Right cardiac atrium (tissue), 5 donors: ENCODE results near the gene NOMO2. TPM values are rescaled to one million over a fixed set of nuclear protein-coding genes. Genes with fewer than 3 reads are reported as not detected.
"Not testable (repeated sequence)": the region's sequence is repeated elsewhere in the genome, so short reads cannot be mapped to it uniquely, and the experiment has no call there.

Experiments used
- ATAC-seq, 2 donors: fragments of 200-7000 bp; cut with Tn5 transposase; one replicate each; pipeline versions ENCODE4 v1.8.0 to v1.9.1; 2020; ENCODE audit warnings: moderate library complexity in 2 of 2, mild to moderate bottlenecking in 1 of 2
- DNase-seq, 3 donors: peaks; one replicate each; pipeline ENCODE4 v3.0.0-alpha.2; 2020
- H3K27ac ChIP-seq: one replicate; pipeline ENCODE4 v1.5.1; 2013; ENCODE audit warnings: mild to moderate bottlenecking, low read length, control low read depth, moderate library complexity
- H3K27me3 ChIP-seq: one replicate; pipeline ENCODE4 v1.6.1; 2013; ENCODE audit not compliant: control insufficient read depth, insufficient read depth
- H3K4me1 ChIP-seq: one replicate; pipeline ENCODE4 v1.6.1; 2013; ENCODE audit warnings: low read length; ENCODE audit not compliant: control insufficient read depth, insufficient read depth
- H3K4me3 ChIP-seq: one replicate; pipeline ENCODE4 v1.5.1; 2013; ENCODE audit warnings: low read length, control low read depth
- H3K9me3 ChIP-seq: one replicate; pipeline ENCODE4 v1.6.1; 2013; ENCODE audit warnings: low read length; ENCODE audit not compliant: control insufficient read depth
- WGBS: extraction: QIAGEN DNeasy Blood & Tissue Kit; methylation state at CpG from one replicate; pipeline ENCODE4 v1.1.7; 2013; 5-methylcytosine and 5-hydroxymethylcytosine counted together
- intact Hi-C, 4 donors: fragments of 100-400 bp; cut with DNase I; formaldehyde crosslinking; loops; one replicate each; pipeline versions ENCODE4 v1.11.0 to v1.14.0; 2022 to 2023
- long read RNA-seq, 4 donors: library from polyadenylated mRNA; unstranded; transcript quantifications; one replicate each; pipeline ENCODE4 v2.0.0, GENCODE V29; 2020 to 2021
- polyA plus RNA-seq: library from polyadenylated mRNA; stranded (reverse); fragments of 200-250 nt; gene quantifications from one replicate; pipeline ENCODE4 v1.2.3, GENCODE V29; 2013
- total RNA-seq, 4 donors: library from RNA; stranded (reverse); fragmentation: NEBNext Ultra II Directional; extraction: Animal tissue kit (Norgen Biotek cat#: 25700); gene quantifications; one replicate each; pipeline ENCODE4 v1.2.1, GENCODE V29; 2021
- donor health status: healthy with polysubstance abuse.
- donor health status: DM: no; HTN: yes; CAD: no.
- donor health status: DM: no; HTN: no; CAD: no.
- donor health status: DM: no; HTN: yes; CAD: no; lungs with severe emphysema.
- donor health status: DM: yes; HTN: yes; CAD: no.

Gene NOMO2, protein sequence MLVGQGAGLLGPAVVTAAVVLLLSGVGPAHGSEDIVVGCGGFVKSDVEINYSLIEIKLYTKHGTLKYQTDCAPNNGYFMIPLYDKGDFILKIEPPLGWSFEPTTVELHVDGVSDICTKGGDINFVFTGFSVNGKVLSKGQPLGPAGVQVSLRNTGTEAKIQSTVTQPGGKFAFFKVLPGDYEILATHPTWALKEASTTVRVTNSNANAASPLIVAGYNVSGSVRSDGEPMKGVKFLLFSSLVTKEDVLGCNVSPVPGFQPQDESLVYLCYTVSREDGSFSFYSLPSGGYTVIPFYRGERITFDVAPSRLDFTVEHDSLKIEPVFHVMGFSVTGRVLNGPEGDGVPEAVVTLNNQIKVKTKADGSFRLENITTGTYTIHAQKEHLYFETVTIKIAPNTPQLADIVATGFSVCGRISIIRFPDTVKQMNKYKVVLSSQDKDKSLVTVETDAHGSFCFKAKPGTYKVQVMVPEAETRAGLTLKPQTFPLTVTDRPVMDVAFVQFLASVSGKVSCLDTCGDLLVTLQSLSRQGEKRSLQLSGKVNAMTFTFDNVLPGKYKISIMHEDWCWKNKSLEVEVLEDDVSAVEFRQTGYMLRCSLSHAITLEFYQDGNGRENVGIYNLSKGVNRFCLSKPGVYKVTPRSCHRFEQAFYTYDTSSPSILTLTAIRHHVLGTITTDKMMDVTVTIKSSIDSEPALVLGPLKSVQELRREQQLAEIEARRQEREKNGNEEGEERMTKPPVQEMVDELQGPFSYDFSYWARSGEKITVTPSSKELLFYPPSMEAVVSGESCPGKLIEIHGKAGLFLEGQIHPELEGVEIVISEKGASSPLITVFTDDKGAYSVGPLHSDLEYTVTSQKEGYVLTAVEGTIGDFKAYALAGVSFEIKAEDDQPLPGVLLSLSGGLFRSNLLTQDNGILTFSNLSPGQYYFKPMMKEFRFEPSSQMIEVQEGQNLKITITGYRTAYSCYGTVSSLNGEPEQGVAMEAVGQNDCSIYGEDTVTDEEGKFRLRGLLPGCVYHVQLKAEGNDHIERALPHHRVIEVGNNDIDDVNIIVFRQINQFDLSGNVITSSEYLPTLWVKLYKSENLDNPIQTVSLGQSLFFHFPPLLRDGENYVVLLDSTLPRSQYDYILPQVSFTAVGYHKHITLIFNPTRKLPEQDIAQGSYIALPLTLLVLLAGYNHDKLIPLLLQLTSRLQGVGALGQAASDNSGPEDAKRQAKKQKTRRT
- 100 to 1,000 TPM; 127 to 292 (median 249) TPM for total RNA-seq
- 295 TPM for polyA plus RNA-seq
- long read RNA-seq, donor 1, full-length matches to known transcripts: 235 of 305 reads
- long read RNA-seq, donor 1, partial matches to known transcripts: 48 of 305 reads
- long read RNA-seq, donor 1, other reads (novel, unspliced or antisense): 22 of 305 reads
- long read RNA-seq, donor 2, full-length matches to known transcripts: 216 of 269 reads
- long read RNA-seq, donor 2, partial matches to known transcripts: 36 of 269 reads
- long read RNA-seq, donor 2, other reads (novel, unspliced or antisense): 17 of 269 reads
- long read RNA-seq, donor 3, full-length matches to known transcripts: 300 of 455 reads
- long read RNA-seq, donor 3, partial matches to known transcripts: 126 of 455 reads
- long read RNA-seq, donor 3, other reads (novel, unspliced or antisense): 29 of 455 reads
- long read RNA-seq, donor 4, full-length matches to known transcripts: 288 of 343 reads
- long read RNA-seq, donor 4, partial matches to known transcripts: 26 of 343 reads
- long read RNA-seq, donor 4, other reads (novel, unspliced or antisense): 29 of 343 reads

DNA sequence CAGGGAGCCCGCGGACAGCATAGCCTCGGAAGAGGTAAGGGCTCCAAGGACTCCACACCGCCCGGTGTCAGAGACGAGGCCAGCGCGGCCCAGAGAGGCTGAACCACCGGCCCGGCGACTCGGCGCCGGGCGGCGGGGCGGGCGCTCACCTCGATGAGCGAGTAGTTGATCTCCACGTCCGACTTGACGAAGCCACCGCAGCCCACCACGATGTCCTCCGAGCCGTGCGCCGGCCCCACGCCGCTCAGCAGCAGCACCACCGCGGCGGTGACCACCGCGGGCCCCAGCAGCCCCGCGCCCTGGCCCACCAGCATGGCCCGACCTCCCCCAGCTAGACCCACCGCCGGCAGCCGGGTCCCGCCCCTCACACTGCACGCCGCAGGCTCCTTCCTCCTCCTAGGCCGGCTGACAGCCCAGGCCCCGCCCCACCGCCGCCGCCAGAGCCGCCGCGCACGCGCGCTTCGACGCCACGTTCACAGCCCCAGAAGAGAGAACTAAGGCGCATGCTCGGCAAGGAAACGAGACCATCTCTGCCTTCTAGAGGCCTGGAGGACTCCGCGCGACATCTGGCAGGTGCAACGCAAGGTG lies at the start of gene NOMO2:
Gene NOMO2 (minus strand): TSS at position 371 of the 588 bp plus-strand sequence. CDS start 57 bp downstream, at position 314.
- ATAC-seq (peak; percentile 99 to 100), DNase-seq (peak; percentile 89 to 98 (median 97))
- H3K4me1 ChIP-seq, H3K9me3 ChIP-seq, H3K27ac ChIP-seq, intact Hi-C loops, H3K27me3 ChIP-seq: not testable (repeated sequence)
- peak within 1 kb of the TSS; percentile 62 for H3K4me3 ChIP-seq
- under 1% methylated on average over 40 of the region's 66 CpGs for WGBS

DNA sequence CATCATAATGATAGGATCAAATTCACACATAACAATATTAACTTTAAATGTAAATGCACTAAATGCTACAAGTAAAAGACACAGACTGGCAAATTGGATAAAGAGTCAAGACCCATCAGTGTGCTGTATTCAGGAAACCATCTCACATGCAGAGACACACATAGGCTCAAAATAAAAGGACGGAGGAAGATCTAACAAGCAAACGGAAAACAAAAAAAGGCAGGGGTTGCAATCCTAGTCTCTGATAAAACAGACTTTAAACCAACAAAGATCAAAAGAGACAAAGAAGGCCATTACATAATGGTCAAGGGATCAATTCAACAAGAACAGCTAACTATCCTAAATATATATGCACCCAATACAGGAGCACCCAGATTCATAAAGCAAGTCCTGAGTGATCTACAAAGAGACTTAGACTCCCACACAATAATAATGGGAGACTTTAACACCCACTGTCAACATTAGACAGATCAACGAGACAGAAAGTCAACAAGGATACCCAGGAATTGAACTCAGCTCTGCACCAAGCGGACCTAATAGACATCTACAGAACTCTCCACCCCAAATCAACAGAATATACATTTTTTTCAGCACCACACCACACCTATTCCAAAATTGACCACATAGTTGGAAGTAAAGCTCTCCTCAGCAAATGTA lies 48.4 kb upstream of the NOMO2 start:
- intact Hi-C loops, H3K27me3 ChIP-seq, ATAC-seq, H3K4me1 ChIP-seq, H3K4me3 ChIP-seq, H3K27ac ChIP-seq, DNase-seq, H3K9me3 ChIP-seq: not testable (repeated sequence)
- 78% methylated on average over 3 of the region's 4 CpGs for WGBS

DNA sequence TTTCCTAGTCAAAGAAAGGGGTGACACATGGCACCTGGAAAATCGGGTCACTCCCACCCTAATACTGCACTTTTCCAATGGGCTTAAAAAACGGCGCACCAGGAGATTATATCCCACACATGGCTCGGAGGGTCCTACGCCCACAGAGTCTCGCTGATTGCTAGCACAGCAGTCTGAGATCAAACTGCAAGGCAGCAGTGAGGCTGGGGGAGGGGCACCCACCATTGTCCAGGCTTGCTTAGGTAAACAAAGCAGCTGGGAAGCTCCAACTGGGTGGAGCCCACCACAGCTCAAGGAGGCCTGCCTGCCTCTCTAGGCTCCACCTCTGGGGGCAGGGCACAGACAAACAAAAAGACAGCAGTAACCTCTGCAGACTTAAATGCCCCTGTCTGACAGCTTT lies 46.4 kb upstream of the NOMO2 start:
- DNase-seq, intact Hi-C loops, H3K27me3 ChIP-seq, H3K27ac ChIP-seq, H3K4me1 ChIP-seq, ATAC-seq, H3K9me3 ChIP-seq, H3K4me3 ChIP-seq: not testable (repeated sequence)
- 90% methylated on average over 6 of the region's 6 CpGs for WGBS

DNA sequence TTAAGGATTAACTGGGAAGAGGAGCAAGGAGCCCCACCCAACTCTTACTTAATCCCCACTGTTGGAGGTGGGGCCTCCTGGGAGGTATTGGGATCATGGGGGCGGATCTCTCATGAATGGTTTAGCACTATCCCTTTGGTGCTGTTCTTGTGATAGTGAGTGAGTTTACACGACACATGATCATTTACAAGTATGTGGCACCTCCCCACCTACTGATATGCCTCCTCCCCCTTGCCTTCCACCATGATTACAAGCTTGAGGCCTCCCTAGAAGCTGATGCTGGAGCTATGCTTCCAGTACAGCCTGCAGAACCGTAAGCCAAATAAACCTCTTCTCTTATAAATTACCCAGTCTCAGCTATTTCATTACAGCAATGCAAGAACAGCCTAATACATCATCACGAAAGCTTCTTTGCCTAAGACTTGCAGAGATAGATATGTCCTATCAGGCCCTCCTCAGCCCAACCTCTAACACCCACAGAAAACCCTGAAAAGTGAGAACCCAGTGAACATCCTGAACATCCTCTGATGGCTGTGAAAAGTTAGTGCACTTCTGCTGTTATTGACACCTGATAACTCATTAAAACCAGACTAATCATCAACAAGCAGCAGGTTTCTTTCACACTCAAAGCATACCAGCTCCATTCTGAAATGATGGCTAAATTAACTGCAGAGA lies 41.8 kb upstream of the NOMO2 start:
- ATAC-seq, intact Hi-C loops, H3K27me3 ChIP-seq, H3K4me3 ChIP-seq, H3K27ac ChIP-seq, H3K4me1 ChIP-seq, DNase-seq, H3K9me3 ChIP-seq: not testable (repeated sequence)
- WGBS: 100% methylated on average over 1 of the region's 4 CpGs

DNA sequence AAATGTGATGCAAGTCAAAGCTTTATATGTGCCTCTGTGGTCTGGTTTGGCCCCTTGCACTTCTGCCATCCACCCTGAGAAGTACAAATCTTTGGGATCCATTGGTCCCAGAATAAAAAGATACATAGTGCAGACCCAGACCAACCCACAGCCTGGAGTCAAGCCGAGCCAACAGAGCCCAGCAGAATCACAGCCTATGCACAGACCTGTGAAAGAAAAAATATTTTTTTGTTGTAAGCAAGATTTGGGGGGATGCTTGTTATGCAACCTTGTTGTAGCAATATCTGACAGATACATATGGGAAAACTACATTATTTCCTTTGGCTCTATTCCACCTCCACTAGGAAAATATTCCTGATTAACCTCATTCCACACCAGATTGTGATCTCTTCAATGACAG lies 36.7 kb upstream of the NOMO2 start:
- 96% methylated on average over 1 of the region's 1 CpG for WGBS
- ATAC-seq, H3K9me3 ChIP-seq: not testable (repeated sequence)

DNA sequence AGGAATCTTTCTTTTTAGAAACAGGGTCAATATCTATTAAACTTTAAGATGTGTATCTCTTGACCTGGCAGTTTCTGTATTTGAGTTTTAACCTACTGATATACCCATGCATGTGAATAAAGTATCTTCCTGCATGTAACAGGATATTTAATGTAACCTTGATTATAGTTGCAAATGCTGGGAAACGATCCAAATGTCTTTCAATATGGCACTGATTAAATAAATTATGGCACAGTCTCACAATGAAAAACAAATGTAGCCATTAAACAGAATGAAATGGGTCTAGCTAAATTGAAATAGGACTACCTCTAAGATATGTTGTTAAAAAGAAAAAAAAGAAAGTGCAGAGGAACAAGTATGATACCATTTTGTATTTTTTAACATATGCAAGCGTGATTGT lies 35.8 kb upstream of the NOMO2 start:
- H3K4me1 ChIP-seq, H3K27ac ChIP-seq, DNase-seq, intact Hi-C loops, H3K9me3 ChIP-seq, H3K27me3 ChIP-seq, H3K4me3 ChIP-seq, ATAC-seq: not testable (repeated sequence)
- 59% methylated on average over 2 of the region's 2 CpGs for WGBS

More for the DNA sequence above, 36.7 kb upstream of the NOMO2 start:
- H3K4me1 ChIP-seq, DNase-seq, H3K27me3 ChIP-seq, H3K27ac ChIP-seq, H3K4me3 ChIP-seq, intact Hi-C loops: not testable (repeated sequence)

DNA sequence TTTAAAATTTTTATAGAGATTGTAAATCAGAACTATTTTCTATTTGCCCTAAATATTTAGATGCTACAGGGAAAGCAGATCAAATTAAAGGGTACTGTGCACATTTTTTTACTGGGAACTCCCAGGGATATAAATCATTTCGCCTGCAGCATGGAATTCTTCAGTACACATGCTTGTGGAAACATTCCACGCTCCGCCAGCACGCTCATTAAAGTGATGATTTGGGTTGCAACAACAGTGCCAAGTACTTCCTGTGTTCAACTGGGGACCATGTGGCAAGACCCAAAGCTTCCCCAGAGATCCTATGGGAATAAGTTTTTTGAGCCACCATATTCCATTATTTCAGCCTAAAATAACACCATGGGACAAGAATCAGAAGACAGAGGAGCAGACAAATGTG lies 35.4 kb upstream of the NOMO2 start:
- 43% methylated on average over 4 of the region's 4 CpGs for WGBS
- intact Hi-C loops, DNase-seq: not testable (repeated sequence)

DNA sequence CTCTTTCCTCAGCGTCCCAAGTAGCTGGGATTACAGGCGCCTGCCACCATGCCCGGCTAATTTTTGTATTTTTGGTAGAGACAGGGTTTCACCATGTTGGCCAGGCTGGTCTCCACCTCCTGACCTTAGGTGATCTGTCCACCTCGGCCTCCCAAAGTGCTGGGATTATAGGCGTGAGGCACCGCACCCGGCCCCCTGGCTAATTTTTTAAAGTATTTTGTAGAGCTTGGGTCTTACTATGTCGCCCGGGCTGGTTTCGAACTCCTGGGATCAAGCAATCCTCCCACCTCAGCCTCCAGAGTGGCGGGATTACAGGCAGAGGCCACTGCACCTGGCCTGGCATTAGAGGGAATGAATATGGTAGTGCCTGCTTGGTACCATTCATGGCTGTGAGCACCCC lies 33.9 kb upstream of the NOMO2 start:
- DNase-seq, H3K9me3 ChIP-seq, intact Hi-C loops, H3K27me3 ChIP-seq, H3K27ac ChIP-seq, H3K4me3 ChIP-seq, ATAC-seq, H3K4me1 ChIP-seq: not testable (repeated sequence)
- WGBS: 92% methylated on average over 11 of the region's 11 CpGs

More for the DNA sequence above, 35.4 kb upstream of the NOMO2 start:
- H3K4me3 ChIP-seq, H3K4me1 ChIP-seq, ATAC-seq, H3K27ac ChIP-seq, H3K27me3 ChIP-seq, H3K9me3 ChIP-seq: not testable (repeated sequence)

DNA sequence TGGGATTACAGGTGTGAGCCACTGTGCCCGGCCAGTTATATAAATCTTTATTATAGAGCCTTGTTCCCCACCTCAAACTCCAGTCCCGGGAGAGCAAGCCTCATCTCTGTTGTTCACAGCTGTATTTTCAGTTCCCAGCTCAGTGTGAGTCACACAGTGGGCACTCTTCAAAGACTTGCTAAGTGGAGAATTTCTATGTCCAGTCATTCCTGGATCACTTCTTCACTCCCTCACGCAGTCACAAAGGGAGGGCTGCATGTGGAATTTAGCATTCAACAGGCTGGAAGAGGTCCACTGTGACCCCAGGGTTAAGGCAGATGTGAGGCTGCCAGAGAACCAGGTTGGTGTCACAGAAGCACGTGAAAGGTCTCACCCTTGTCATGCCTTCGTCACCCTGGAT lies 33.0 kb upstream of the NOMO2 start:
- H3K27ac ChIP-seq, ATAC-seq, intact Hi-C loops, DNase-seq, H3K9me3 ChIP-seq, H3K4me1 ChIP-seq, H3K27me3 ChIP-seq, H3K4me3 ChIP-seq: not testable (repeated sequence)
- 70% methylated on average over 5 of the region's 5 CpGs for WGBS
